Stomach (tissue), 9 donors: ENCODE results near the gene SSR1. TPM values are rescaled to one million over a fixed set of nuclear protein-coding genes. Genes with fewer than 3 reads are reported as not detected.

ENCODE experiments used
- DNase-seq, 2 donors: peaks; one replicate each; pipeline versions ENCODE4 v3.0.0 to v3.0.0-alpha.2; 2013 to 2019
- H3K27ac ChIP-seq, 5 donors: fragments of 200-600 bp in 4 of 5; sonication (generic) in 4 of 5; one replicate each; pipeline ENCODE4 v1.5.1; 2013 to 2019; ENCODE audit warnings: mild to moderate bottlenecking in 1 of 5, moderate library complexity in 1 of 5
- H3K27me3 ChIP-seq, 3 donors: fragments of 200-600 bp; sonication (generic); one replicate each; pipeline ENCODE4 v1.5.1; 2017 to 2019; ENCODE audit warnings: mixed run types in 1 of 3
- H3K36me3 ChIP-seq, 4 donors: fragments of 200-600 bp; sonication (generic); 1 replicate in 3 of 4; 2 replicates in 1 of 4; pipeline ENCODE4 v1.5.1; 2016 to 2019
- H3K4me1 ChIP-seq, 4 donors: fragments of 200-600 bp; sonication (generic); one replicate each; pipeline ENCODE4 v1.5.1; 2016 to 2019
- H3K4me3 ChIP-seq, 4 donors: fragments of 200-600 bp; sonication (generic) in 3 of 4; one replicate each; pipeline ENCODE4 v1.5.1; 2016 to 2019; ENCODE audit warnings: mild to moderate bottlenecking in 1 of 4
- H3K9me3 ChIP-seq, 4 donors: fragments of 200-600 bp; sonication (generic); one replicate each; pipeline ENCODE4 v1.5.1; 2016 to 2019
- EP300 ChIP-seq: sonication (generic); formaldehyde crosslinking; IDR thresholded peaks from one replicate; pipeline ENCODE4 v1.6.1; 2017; ENCODE audit warnings: antibody characterized with exemption
- POLR2A ChIP-seq, 4 donors: fragments of 450-650 bp; IDR thresholded peaks; one replicate each; pipeline ENCODE4 v1.6.1; 2016; ENCODE audit warnings: antibody characterized with exemption in 4 of 4, control low read depth in 2 of 4, mild to moderate bottlenecking in 1 of 4, moderate library complexity in 1 of 4
- POLR2AphosphoS5 ChIP-seq, 3 donors: sonication (generic); formaldehyde crosslinking; IDR thresholded peaks; one replicate each; pipeline ENCODE4 v1.6.1; 2016; ENCODE audit warnings: antibody characterized with exemption in 3 of 3
- WGBS, 5 donors: extraction: QIAGEN DNeasy Blood & Tissue Kit in 3 of 5; methylation state at CpG; one replicate each; pipeline versions ENCODE4 v1.1.5 to v1.1.7; 2013 to 2018; 5-methylcytosine and 5-hydroxymethylcytosine counted together
- intact Hi-C: fragments of 100-400 bp; cut with DNase I; formaldehyde crosslinking; loops from one replicate; pipeline ENCODE4 v1.15.1; 2023; ENCODE audit warnings: low total_unique reads
- polyA plus RNA-seq, 3 donors: library from polyadenylated mRNA; stranded (reverse); fragments of 200-250 nt; gene quantifications; one replicate each; pipeline ENCODE4 v1.2.3, GENCODE V29; 2013
- total RNA-seq, 5 donors: library from RNA; depleted of rRNA; stranded (reverse); fragments of >200 nt; gene quantifications; one replicate each; pipeline versions ENCODE4 v1.1.0 to v1.2.3, GENCODE V29; 2014 to 2016
- TF ChIP-seq, protein P1 (sequence below), 7 experiments: fragments of 450-650 bp in 4 of 7; fragments of 200-600 bp in 3 of 7; sonication (generic) in 3 of 7; IDR thresholded peaks; one replicate each; pipeline ENCODE4 v1.5.1; 2016 to 2019; ENCODE audit warnings: antibody characterized with exemption in 7 of 7, control low read depth in 2 of 7, mild to moderate bottlenecking in 1 of 7
- donor health status: healthy with polysubstance abuse.
- donor health status: Bipolar disorder and iron deficiency.
- donor health status: healthy.

Gene SSR1
- total and polyA plus RNA-seq, 8 donors, result 11.6 to 62.4 (median 30.1) TPM

- H3K27ac ChIP-seq, result no peak overlapping the region
- H3K9me3 ChIP-seq, result no peaks in the 10 kb centered on the region
- H3K4me1 ChIP-seq, result peaks cover 10 to 30% (median 12%) of the 10 kb centered on the region in 4 donors
- H3K36me3 ChIP-seq, result peaks cover 57 to 88% (median 79%) of the 10 kb centered on the region in 4 donors
- 89 to 97% (median 95%) methylated on average over 8 to 13 of the region's 13 CpGs for WGBS, 5 donors
- intact Hi-C loops, result no loop called here
- DNase-seq, result no peak
- H3K4me3 ChIP-seq, result no peak overlapping the region
- TF ChIP-seq POLR2A (IDR thresholded peaks at IDR 0.05), result no peak
- H3K27me3 ChIP-seq, result no peaks in the 10 kb centered on the region
Measured at GRCh38 chr6:7247828-7248227, 65.2 kb downstream of the SSR1 start.

GRCh38 chr6:7247179-7247456 is 65.9 kb downstream of the SSR1 start:
- TF ChIP-seq POLR2AphosphoS5 (IDR thresholded peaks at IDR 0.05) (no peak), POLR2A (IDR thresholded peaks at IDR 0.05) (no peak), EP300 (no peak)
- TF ChIP-seq, protein P1, sequence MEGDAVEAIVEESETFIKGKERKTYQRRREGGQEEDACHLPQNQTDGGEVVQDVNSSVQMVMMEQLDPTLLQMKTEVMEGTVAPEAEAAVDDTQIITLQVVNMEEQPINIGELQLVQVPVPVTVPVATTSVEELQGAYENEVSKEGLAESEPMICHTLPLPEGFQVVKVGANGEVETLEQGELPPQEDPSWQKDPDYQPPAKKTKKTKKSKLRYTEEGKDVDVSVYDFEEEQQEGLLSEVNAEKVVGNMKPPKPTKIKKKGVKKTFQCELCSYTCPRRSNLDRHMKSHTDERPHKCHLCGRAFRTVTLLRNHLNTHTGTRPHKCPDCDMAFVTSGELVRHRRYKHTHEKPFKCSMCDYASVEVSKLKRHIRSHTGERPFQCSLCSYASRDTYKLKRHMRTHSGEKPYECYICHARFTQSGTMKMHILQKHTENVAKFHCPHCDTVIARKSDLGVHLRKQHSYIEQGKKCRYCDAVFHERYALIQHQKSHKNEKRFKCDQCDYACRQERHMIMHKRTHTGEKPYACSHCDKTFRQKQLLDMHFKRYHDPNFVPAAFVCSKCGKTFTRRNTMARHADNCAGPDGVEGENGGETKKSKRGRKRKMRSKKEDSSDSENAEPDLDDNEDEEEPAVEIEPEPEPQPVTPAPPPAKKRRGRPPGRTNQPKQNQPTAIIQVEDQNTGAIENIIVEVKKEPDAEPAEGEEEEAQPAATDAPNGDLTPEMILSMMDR (IDR thresholded peaks at IDR 0.05), result no peak
- H3K4me3 ChIP-seq, result no peak overlapping the region
- H3K4me1 ChIP-seq, result peaks cover 17 to 37% (median 19%) of the 10 kb centered on the region in 4 donors
- 93 to 97% (median 95%) methylated on average over 6 to 15 of the region's 15 CpGs for WGBS, 5 donors
- no peaks in the 10 kb centered on the region for H3K27me3 ChIP-seq
- peaks cover 57 to 81% (median 73%) of the 10 kb centered on the region in 4 donors for H3K36me3 ChIP-seq
- no peak for DNase-seq
- intact Hi-C loops, result no loop called here
- H3K9me3 ChIP-seq, result no peaks in the 10 kb centered on the region
- no peak overlapping the region for H3K27ac ChIP-seq

GRCh38 chr6:7246401-7247178 is 66.4 kb downstream of the SSR1 start:
- TF ChIP-seq POLR2AphosphoS5 (IDR thresholded peaks at IDR 0.05), result no peak
- TF ChIP-seq, protein P1 (IDR thresholded peaks at IDR 0.05), result no peak
- Histone ChIP-seq H3K27me3 (no peaks in the 10 kb centered on the region), H3K36me3 (peaks cover 57 to 78% (median 69%) of the 10 kb centered on the region in 4 donors), H3K27ac (no peak overlapping the region), H3K9me3 (no peaks in the 10 kb centered on the region), H3K4me1 (peaks cover 20 to 42% (median 23%) of the 10 kb centered on the region in 4 donors), H3K4me3 (no peak overlapping the region)
- intact Hi-C loops, result no loop called here
- no peak for DNase-seq
- WGBS, 5 donors, result 94 to 95% (median 95%) methylated on average over 56 to 71 of the region's 71 CpGs

GRCh38 chr6:7245668-7246393 is 67.2 kb downstream of the SSR1 start:
- H3K27me3 ChIP-seq, result no peaks in the 10 kb centered on the region
- WGBS, 5 donors, result 84 to 95% (median 93%) methylated on average over 10 to 15 of the region's 15 CpGs
- no peaks in the 10 kb centered on the region for H3K9me3 ChIP-seq
- DNase-seq, result no peak
- H3K4me1 ChIP-seq, result peaks cover 22 to 50% (median 31%) of the 10 kb centered on the region in 4 donors
- peaks cover 57 to 80% (median 68%) of the 10 kb centered on the region in 4 donors for H3K36me3 ChIP-seq
- H3K27ac ChIP-seq, result no peak overlapping the region
- TF ChIP-seq, protein P1 (IDR thresholded peaks at IDR 0.05), result no peak
- TF ChIP-seq POLR2A (IDR thresholded peaks at IDR 0.05) (no peak), EP300 (no peak), POLR2AphosphoS5 (IDR thresholded peaks at IDR 0.05) (no peak)
- no peak overlapping the region for H3K4me3 ChIP-seq
- intact Hi-C loops, result no loop called here
